Mesendoderm (in vitro differentiated cells): ENCODE measurements around the gene SPRR1A. TPM values are rescaled to one million over a fixed set of nuclear protein-coding genes. Genes with fewer than 3 reads are reported as not detected.

Experiments used
- DNase-seq: peaks from one replicate; pipeline ENCODE4 v3.0.0; 2013
- H2AK5ac ChIP-seq: 2 replicates; pipeline ENCODE4 v1.6.1; 2013; ENCODE audit warnings: low read length, inconsistent platforms
- H2BK120ac ChIP-seq: 2 replicates; pipeline ENCODE4 v1.6.1; 2013; ENCODE audit warnings: low read depth, mild to moderate bottlenecking, low read length, moderate library complexity, mixed read lengths
- H2BK15ac ChIP-seq: replicated peaks from 2 replicates; pipeline ENCODE4 v1.6.1; 2013; ENCODE audit warnings: low read depth, mild to moderate bottlenecking, moderate library complexity
- H2BK5ac ChIP-seq: 2 replicates; pipeline ENCODE4 v1.6.1; 2013; ENCODE audit warnings: low read length, inconsistent platforms
- H3K18ac ChIP-seq: 2 replicates; pipeline ENCODE4 v1.6.1; 2013; ENCODE audit warnings: mild to moderate bottlenecking, low read length, mixed read lengths
- H3K23ac ChIP-seq: one replicate; pipeline ENCODE4 v1.6.1; 2013; ENCODE audit warnings: low read length
- H3K27ac ChIP-seq: 2 replicates; pipeline ENCODE4 v1.5.1; 2013; ENCODE audit warnings: low read depth, mild to moderate bottlenecking, inconsistent platforms, low read length, moderate library complexity
- H3K27me3 ChIP-seq: 2 replicates; pipeline ENCODE4 v1.6.1; 2013; ENCODE audit warnings: low read length, control low read depth, mild to moderate bottlenecking, inconsistent platforms; ENCODE audit not compliant: insufficient read depth, poor library complexity
- H3K36me3 ChIP-seq: 2 replicates; pipeline ENCODE4 v1.6.1; 2013; ENCODE audit warnings: low read length, inconsistent platforms; ENCODE audit not compliant: control insufficient read depth, insufficient read depth
- H3K4ac ChIP-seq: one replicate; pipeline ENCODE4 v1.6.1; 2013; ENCODE audit warnings: low read depth, mild to moderate bottlenecking, low read length, moderate library complexity
- H3K4me1 ChIP-seq: 2 replicates; pipeline ENCODE4 v1.6.1; 2013; ENCODE audit warnings: low read depth, low read length, inconsistent platforms; ENCODE audit not compliant: control insufficient read depth
- H3K4me2 ChIP-seq: 2 replicates; pipeline ENCODE4 v1.6.1; 2013; ENCODE audit warnings: low read length
- H3K4me3 ChIP-seq: 2 replicates; pipeline ENCODE4 v1.5.1; 2013; ENCODE audit warnings: mild to moderate bottlenecking, low read length
- H3K56ac ChIP-seq: one replicate; pipeline ENCODE4 v1.6.1; 2013; ENCODE audit warnings: low read length
- H3K79me1 ChIP-seq: 2 replicates; pipeline ENCODE4 v1.6.1; 2013; ENCODE audit warnings: low read length, inconsistent platforms
- H3K79me2 ChIP-seq: 2 replicates; pipeline ENCODE4 v1.6.1; 2013; ENCODE audit warnings: mild to moderate bottlenecking, low read length; ENCODE audit not compliant: control insufficient read depth, insufficient read depth
- H3K9ac ChIP-seq: 2 replicates; pipeline ENCODE4 v1.6.1; 2013; ENCODE audit warnings: low read length, inconsistent platforms
- H4K5ac ChIP-seq: one replicate; pipeline ENCODE4 v1.6.1; 2013; ENCODE audit warnings: low read length
- H4K8ac ChIP-seq: one replicate; pipeline ENCODE4 v1.6.1; 2013; ENCODE audit warnings: low read depth, mild to moderate bottlenecking, control low read depth, low read length, moderate library complexity
- WGBS: extraction: QIAGEN DNeasy Blood & Tissue Kit; methylation state at CpG from one replicate; pipeline ENCODE4 v1.1.7; 2013; ENCODE audit warnings: low lambda C conversion rate, missing lambda C conversion rate; ENCODE audit not compliant: insufficient coverage; ENCODE audit errors: extremely low coverage; 5-methylcytosine and 5-hydroxymethylcytosine counted together
- polyA plus RNA-seq, 2 experiments: library from polyadenylated mRNA; stranded (reverse); fragments of 200-250 nt; gene quantifications; one replicate each; pipeline ENCODE4 v1.2.3, GENCODE V29; 2013

Gene SPRR1A
- polyA plus RNA-seq (2013, experiment 1 of 2), result not detected
- polyA plus RNA-seq (2013, experiment 2 of 2), result not detected

GRCh38 chr1:152983743-152984142 lies at the start of gene SPRR1A:
SPRR1A (plus strand) TSS chr1:152984081; CDS start chr1:152985231, 1,150 bp downstream.
- no peak within 1 kb of the TSS for H2BK5ac ChIP-seq

GRCh38 chr1:152940614-152941013 lies 43.3 kb upstream of the SPRR1A start:
- Histone ChIP-seq H2AK5ac (no peak overlapping the region), H3K36me3 (no peaks in the 10 kb centered on the region), H2BK5ac (no peak overlapping the region), H3K27ac (no peak overlapping the region), H3K18ac (no peak overlapping the region), H3K27me3 (no peaks in the 10 kb centered on the region), H3K4ac (no peak overlapping the region), H3K4me1 (no peaks in the 10 kb centered on the region), H3K4me3 (no peak overlapping the region), H3K79me2 (no peaks in the 10 kb centered on the region), H3K4me2 (no peak overlapping the region), H2BK15ac (no peak overlapping the region), H3K56ac (no peak overlapping the region), H3K9ac (no peak overlapping the region), H2BK120ac (no peak overlapping the region), H4K8ac (no peak overlapping the region), H3K23ac (no peak overlapping the region), H4K5ac (no peak overlapping the region), H3K79me1 (no peaks in the 10 kb centered on the region)
- no peak for DNase-seq
- no CpG with 5 or more reads among the region's 1 CpG for WGBS

More at GRCh38 chr1:152983743-152984142, at the start of gene SPRR1A:
- H3K36me3 ChIP-seq, result no peaks in the 10 kb centered on the region
- H4K5ac ChIP-seq, result no peak within 1 kb of the TSS
- H3K56ac ChIP-seq, result no peak within 1 kb of the TSS
- no peak within 1 kb of the TSS for H3K18ac ChIP-seq
- H2BK15ac ChIP-seq, result no peak within 1 kb of the TSS
- no peak within 1 kb of the TSS for H3K9ac ChIP-seq
- no peaks in the 10 kb centered on the region for H3K79me2 ChIP-seq
- no peak within 1 kb of the TSS for H2AK5ac ChIP-seq
- no peaks in the 10 kb centered on the region for H3K4me1 ChIP-seq
- no peak for DNase-seq
- no peak within 1 kb of the TSS for H3K27ac ChIP-seq
- no peak within 1 kb of the TSS for H3K4me2 ChIP-seq
- H3K4ac ChIP-seq, result no peak within 1 kb of the TSS
- no peak within 1 kb of the TSS for H4K8ac ChIP-seq
- no peak within 1 kb of the TSS for H3K23ac ChIP-seq
- no peaks in the 10 kb centered on the region for H3K79me1 ChIP-seq
- no peak within 1 kb of the TSS for H2BK120ac ChIP-seq
- no peak within 1 kb of the TSS for H3K4me3 ChIP-seq
- H3K27me3 ChIP-seq, result no peaks in the 10 kb centered on the region
- no CpG with 5 or more reads among the region's 3 CpGs for WGBS

DNA sequence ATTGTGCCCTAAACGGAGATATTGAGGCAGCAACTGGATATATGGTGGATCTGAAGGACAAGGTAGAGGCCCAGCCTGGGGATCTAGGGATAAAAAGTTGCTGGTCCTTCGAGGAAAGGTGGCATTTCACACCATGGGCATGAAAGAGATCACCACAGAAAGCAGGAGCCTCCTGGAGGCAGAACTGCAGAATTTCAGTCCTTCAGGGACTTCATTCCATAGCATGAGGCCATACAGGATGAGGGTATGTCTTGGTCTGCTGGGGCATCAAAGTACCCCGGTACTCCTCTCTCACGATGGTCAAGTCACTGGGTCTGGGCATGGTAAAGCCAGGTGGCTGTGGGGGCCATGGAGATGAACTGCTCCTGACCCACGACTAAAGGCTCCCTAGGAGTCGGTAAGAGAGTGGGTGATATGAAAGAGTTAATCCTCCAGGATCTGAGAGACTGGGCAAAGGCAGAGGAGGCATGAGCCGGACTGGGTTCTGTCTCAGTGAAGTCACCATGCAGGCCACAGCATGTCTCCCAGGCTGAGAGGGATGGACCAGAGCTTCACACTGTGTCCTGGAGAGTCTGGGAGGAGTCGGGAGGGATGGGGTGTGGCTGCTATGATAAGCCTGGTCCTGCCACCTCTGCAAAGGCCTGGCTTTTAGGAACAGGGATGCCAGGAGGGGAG lies 42.7 kb upstream of the SPRR1A start:
- Histone ChIP-seq H3K18ac (no peak overlapping the region), H3K4me3 (no peak overlapping the region), H4K8ac (no peak overlapping the region), H2BK5ac (no peak overlapping the region), H3K36me3 (no peaks in the 10 kb centered on the region), H3K23ac (no peak overlapping the region), H3K79me1 (no peaks in the 10 kb centered on the region), H3K27me3 (no peaks in the 10 kb centered on the region), H3K56ac (no peak overlapping the region), H4K5ac (no peak overlapping the region), H3K4ac (no peak overlapping the region), H2BK120ac (no peak overlapping the region), H2BK15ac (no peak overlapping the region), H3K79me2 (no peaks in the 10 kb centered on the region), H3K4me1 (no peaks in the 10 kb centered on the region), H2AK5ac (no peak overlapping the region), H3K27ac (no peak overlapping the region), H3K9ac (no peak overlapping the region), H3K4me2 (no peak overlapping the region)
- peak; percentile 50 for DNase-seq
- no CpG with 5 or more reads among the region's 8 CpGs for WGBS

DNA sequence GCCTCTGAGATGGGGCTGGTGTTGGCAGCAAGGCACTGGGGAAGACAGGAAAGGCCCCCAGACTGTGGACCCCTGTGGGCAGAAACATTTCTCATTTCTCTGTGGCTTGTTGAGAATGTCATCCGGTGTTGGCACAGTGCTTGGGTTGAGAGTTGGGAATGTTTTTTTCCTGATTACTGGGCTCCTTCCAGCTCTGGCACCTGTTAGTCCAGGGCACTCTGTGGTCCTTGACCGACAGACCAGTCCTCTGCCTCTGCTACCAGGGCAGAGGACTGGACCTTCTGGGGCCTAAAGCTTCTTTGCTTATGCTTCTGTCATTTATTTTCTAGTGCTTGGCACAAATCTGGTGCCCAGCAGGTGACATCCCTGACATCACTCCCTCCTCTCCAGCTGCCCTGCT lies 41.7 kb upstream of the SPRR1A start:
- Histone ChIP-seq H4K5ac (no peak overlapping the region), H3K27ac (no peak overlapping the region), H2AK5ac (no peak overlapping the region), H3K18ac (no peak overlapping the region), H3K9ac (no peak overlapping the region), H3K4me3 (no peak overlapping the region), H3K4ac (no peak overlapping the region), H2BK15ac (no peak overlapping the region), H4K8ac (no peak overlapping the region), H3K4me1 (no peaks in the 10 kb centered on the region), H3K4me2 (no peak overlapping the region), H3K23ac (no peak overlapping the region), H3K36me3 (no peaks in the 10 kb centered on the region), H2BK120ac (no peak overlapping the region), H3K56ac (no peak overlapping the region), H2BK5ac (no peak overlapping the region), H3K79me2 (no peaks in the 10 kb centered on the region), H3K79me1 (no peaks in the 10 kb centered on the region), H3K27me3 (no peaks in the 10 kb centered on the region)
- no peak for DNase-seq
- no CpG with 5 or more reads among the region's 2 CpGs for WGBS

DNA sequence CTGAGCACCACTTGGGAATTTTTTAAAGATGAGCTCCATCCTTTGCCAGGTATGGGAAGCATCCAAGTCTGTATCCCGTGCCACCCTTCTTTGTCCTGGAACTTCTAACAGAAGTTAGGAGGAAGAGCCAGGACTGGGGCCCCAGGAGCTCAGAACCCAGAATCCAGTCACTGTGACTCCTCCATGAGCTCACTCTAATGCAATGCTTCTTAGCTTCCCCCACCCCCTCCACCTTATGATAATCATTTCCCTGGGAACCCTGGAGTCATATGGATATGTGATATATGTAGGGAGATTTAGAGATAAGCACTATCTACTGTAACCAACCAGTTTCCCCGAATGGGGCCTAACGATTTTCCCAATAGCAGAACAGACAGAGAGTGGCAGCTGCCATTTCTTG lies 37.6 kb upstream of the SPRR1A start:
- Histone ChIP-seq H2AK5ac (no peak overlapping the region), H3K27me3 (no peaks in the 10 kb centered on the region), H3K9ac (no peak overlapping the region), H4K8ac (no peak overlapping the region), H3K27ac (no peak overlapping the region), H3K23ac (no peak overlapping the region), H3K79me1 (no peaks in the 10 kb centered on the region), H3K56ac (no peak overlapping the region), H4K5ac (no peak overlapping the region), H3K4me2 (no peak overlapping the region), H3K79me2 (no peaks in the 10 kb centered on the region), H2BK15ac (no peak overlapping the region), H3K4me1 (no peaks in the 10 kb centered on the region), H2BK5ac (no peak overlapping the region), H3K4ac (no peak overlapping the region), H3K4me3 (no peak overlapping the region), H3K18ac (no peak overlapping the region), H3K36me3 (no peaks in the 10 kb centered on the region), H2BK120ac (no peak overlapping the region)
- DNase-seq, result no peak
- no CpG with 5 or more reads among the region's 3 CpGs for WGBS
